HUES48 (cell line): ENCODE data around the gene GCNA.
"Not testable (repeated sequence)": the region's sequence is repeated elsewhere in the genome, so short reads cannot be mapped to it uniquely, and the experiment has no call there.

ENCODE experiments used
- H3K27ac ChIP-seq: one replicate; pipeline ENCODE4 v1.7.0; 2013; ENCODE audit warnings: low read depth, low read length, inconsistent platforms
- H3K27me3 ChIP-seq: 2 replicates; pipeline ENCODE4 v1.6.1; 2013; ENCODE audit warnings: mild to moderate bottlenecking, low read length; ENCODE audit not compliant: control insufficient read depth, insufficient read depth
- H3K36me3 ChIP-seq: 2 replicates; pipeline ENCODE4 v1.6.1; 2013; ENCODE audit warnings: low read length; ENCODE audit not compliant: control insufficient read depth, insufficient read depth
- H3K4me1 ChIP-seq: 2 replicates; pipeline ENCODE4 v1.6.1; 2013; ENCODE audit warnings: mild to moderate bottlenecking, low read length; ENCODE audit not compliant: control insufficient read depth, insufficient read depth
- H3K4me3 ChIP-seq: 2 replicates; pipeline ENCODE4 v1.5.1; 2013; ENCODE audit warnings: mild to moderate bottlenecking, low read depth, low read length
- H3K9ac ChIP-seq: 2 replicates; pipeline ENCODE4 v1.6.1; 2013; ENCODE audit warnings: mild to moderate bottlenecking, low read depth, low read length, moderate library complexity
- H3K9me3 ChIP-seq: 2 replicates; pipeline ENCODE4 v1.6.1; 2013; ENCODE audit warnings: low read length; ENCODE audit not compliant: control insufficient read depth, insufficient read depth

GCNA gene

DNA sequence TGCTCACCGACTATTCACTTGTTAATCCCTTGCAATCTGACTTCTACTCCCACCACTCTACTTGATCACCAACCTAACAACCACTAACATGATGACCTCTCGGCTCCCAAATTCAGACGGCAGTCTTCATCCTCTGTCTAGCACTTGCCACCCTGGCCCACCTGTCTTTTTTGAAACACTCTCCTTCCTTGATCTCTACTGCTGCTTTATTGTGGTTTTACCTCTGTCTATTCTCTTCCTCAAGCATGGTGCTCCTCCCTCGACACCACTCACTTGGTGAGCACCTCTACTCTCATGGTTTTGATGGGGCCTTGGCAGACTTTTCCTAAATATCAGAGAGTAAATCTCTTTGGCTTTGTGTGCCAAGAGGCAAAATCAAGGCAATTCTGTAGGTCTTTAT is 61.8 kb downstream of the GCNA start:
- no peaks in the 10 kb centered on the region for H3K36me3 ChIP-seq
- H3K4me3 ChIP-seq, result no peak overlapping the region
- no peak overlapping the region for H3K27ac ChIP-seq
- no peaks in the 10 kb centered on the region for H3K27me3 ChIP-seq
- H3K4me1 ChIP-seq, result no peaks in the 10 kb centered on the region
- H3K9me3 ChIP-seq, result peaks cover 29% of the 10 kb centered on the region
- H3K9ac ChIP-seq, result no peak overlapping the region

DNA sequence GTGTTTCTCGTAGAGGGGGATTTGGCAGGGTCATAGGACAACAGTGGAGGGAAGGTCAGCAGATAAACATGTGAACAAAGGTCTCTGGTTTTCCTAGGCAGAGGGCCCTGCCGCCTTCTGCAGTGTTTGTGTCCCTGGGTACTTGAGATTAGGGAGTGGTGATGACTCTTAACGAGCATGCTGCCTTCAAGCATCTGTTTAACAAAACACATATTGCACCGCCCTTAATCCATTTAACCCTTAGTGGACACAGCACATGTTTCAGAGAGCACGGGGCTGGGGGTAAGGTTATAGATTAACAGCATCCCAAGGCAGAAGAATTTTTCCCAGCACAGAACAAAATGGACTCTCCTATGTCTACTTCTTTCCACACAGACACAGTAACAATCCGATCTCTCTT is 66.2 kb downstream of the GCNA start:
- H3K36me3 ChIP-seq, H3K4me1 ChIP-seq, H3K27me3 ChIP-seq, H3K9ac ChIP-seq, H3K4me3 ChIP-seq, H3K27ac ChIP-seq: not testable (repeated sequence)
- H3K9me3 ChIP-seq, result peaks cover 22% of the 10 kb centered on the region

DNA sequence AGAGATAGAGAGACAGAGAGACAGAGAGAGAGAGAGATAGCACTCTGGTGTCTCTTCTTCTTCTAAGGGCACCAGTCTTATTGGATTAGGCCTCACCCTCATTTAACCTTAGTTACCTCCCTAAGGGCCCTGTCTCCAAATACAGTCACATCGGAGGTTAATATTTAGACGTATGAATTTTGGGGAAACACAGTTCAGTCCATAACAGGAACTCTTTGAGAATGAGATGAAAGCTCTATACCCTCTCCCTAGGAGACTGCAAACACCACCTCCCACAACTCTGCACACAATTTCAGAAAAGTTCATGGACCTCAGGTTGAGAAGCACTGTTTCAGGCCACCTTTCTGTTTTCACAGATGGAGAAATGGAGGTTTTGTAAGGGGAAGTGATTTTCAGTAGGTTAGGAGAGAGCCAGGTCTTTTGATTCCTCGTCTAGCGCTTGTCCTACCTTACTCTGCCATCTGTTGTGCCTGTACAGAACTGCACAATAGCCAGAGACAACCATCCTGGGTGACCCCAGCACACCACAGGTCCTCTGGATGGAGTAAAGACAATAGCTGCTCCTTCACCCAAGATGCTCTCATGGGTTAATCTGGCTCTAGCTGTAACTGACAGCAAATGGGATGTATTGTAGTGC is 72.2 kb downstream of the GCNA start:
- Histone ChIP-seq H3K9me3 (peaks cover 20% of the 10 kb centered on the region), H3K9ac (no peak overlapping the region), H3K4me1 (no peaks in the 10 kb centered on the region), H3K36me3 (no peaks in the 10 kb centered on the region), H3K27me3 (no peaks in the 10 kb centered on the region), H3K4me3 (no peak overlapping the region), H3K27ac (no peak overlapping the region)

DNA sequence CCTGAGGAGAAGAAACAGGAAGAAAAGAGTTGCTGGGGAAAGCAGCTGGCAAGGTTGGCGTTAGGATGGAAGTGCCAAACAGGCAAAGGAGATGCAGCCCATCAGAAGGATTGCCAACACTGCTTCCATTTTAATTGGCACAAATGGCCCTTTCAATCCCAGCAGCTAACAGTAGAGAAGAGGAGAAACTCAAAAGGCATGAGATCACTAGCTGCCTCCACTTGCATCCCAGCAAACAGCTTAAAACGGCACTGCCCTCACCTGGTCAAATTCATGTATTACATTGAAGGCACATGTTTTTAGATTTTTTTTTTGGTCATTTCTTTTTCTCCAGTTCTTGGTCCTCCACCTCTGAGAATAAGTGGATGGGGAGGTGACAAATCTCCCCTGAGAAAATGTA is 74.2 kb downstream of the GCNA start:
- Histone ChIP-seq H3K4me1 (no peaks in the 10 kb centered on the region), H3K9ac (no peak overlapping the region), H3K27me3 (no peaks in the 10 kb centered on the region), H3K4me3 (no peak overlapping the region), H3K36me3 (no peaks in the 10 kb centered on the region), H3K9me3 (peaks cover 20% of the 10 kb centered on the region; the same call in 1 of the 2 replicates), H3K27ac (no peak overlapping the region)

DNA sequence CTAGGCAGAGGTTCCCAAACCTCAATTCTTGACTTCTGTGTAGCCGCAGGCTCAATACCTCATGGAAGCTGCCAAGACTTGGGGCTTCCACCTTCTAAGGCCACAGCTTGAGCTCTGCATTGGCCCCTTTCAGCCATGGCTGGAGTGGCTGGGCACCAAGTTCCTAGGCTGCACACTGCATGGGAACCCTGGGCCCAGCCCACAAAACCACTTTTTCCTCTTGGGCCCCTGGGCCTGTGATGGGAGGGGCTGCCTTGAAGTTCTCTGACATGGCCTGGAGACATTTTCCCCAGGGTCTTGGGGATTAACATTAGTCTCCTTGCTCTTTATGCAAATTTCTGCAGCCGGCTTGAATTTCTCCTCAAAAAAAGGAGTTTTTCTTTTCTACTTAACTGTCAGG is 75.1 kb downstream of the GCNA start:
- Histone ChIP-seq H3K9ac (no peak overlapping the region), H3K36me3 (no peaks in the 10 kb centered on the region), H3K27me3 (no peaks in the 10 kb centered on the region), H3K4me3 (no peak overlapping the region), H3K4me1 (no peaks in the 10 kb centered on the region), H3K27ac (no peak overlapping the region), H3K9me3 (peaks cover 16% of the 10 kb centered on the region; the same call in 1 of the 2 replicates)

DNA sequence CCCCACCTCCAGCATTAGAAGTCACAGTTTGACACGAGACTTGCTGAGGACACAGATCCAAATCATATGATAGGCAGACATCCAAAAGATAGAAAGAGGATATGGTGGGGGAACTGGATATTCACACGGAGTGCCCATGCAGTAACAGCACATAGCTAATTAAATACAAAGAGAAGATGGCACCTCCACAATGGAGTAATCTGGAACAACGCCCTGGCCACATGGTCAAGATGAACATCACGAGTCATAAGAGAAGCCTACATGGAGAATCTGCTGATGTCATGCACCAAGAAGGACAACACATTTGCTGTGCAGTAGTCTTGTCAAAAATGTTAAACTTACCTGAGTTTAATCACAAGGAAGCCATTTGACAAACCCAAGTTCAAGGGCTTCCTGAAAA is 79.0 kb downstream of the GCNA start:
- no peaks in the 10 kb centered on the region for H3K4me1 ChIP-seq
- H3K9ac ChIP-seq, result no peak overlapping the region
- no peaks in the 10 kb centered on the region for H3K27me3 ChIP-seq
- peaks cover 17% of the 10 kb centered on the region for H3K9me3 ChIP-seq
- no peak overlapping the region for H3K27ac ChIP-seq
- no peak overlapping the region for H3K4me3 ChIP-seq
- no peaks in the 10 kb centered on the region for H3K36me3 ChIP-seq

DNA sequence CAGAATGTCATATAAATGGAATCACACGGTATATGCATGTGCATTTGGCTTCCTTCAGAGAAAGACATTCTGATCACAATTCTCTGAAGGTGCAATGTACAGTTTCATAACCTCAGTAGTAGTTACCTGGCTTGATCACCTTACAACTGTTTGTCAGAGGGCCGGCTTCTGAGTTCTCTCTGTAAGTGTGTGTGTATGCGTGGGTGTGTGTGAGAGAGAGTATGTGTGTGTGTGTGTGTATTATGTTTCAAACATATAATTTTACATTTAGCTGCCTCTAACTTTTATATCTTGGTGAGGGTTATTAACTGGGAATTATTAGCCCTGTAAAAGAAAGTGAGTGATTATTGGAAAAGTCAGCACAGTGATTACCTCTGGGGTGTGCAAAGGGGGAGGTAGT is 81.1 kb downstream of the GCNA start:
- Histone ChIP-seq H3K27ac (no peak overlapping the region), H3K4me1 (no peaks in the 10 kb centered on the region), H3K36me3 (no peaks in the 10 kb centered on the region), H3K9ac (no peak overlapping the region), H3K9me3 (peaks cover 22% of the 10 kb centered on the region), H3K27me3 (no peaks in the 10 kb centered on the region), H3K4me3 (no peak overlapping the region)

DNA sequence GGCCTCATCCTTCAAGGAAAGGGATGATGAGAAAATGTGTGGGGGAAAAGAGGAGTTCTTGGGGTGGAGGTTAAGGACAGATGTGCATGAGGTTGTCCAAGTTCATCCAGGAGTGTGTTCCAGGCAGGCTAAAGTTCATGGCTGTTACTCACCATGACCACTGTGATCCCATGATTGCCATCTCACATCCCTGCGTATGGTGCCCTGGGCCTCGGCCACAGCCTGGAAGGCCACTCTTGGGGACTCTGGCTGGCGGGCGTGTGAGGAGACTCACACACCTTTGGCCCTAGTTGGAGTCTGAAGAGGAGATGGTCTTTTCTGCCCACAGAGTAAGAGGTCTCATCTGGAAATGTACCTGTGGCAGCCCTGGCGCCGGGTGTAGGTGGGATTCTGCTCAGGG is 81.7 kb downstream of the GCNA start:
- Histone ChIP-seq H3K27me3 (no peaks in the 10 kb centered on the region), H3K4me1 (no peaks in the 10 kb centered on the region), H3K9ac (no peak overlapping the region), H3K36me3 (no peaks in the 10 kb centered on the region), H3K9me3 (peaks cover 22% of the 10 kb centered on the region), H3K4me3 (no peak overlapping the region), H3K27ac (no peak overlapping the region)

DNA sequence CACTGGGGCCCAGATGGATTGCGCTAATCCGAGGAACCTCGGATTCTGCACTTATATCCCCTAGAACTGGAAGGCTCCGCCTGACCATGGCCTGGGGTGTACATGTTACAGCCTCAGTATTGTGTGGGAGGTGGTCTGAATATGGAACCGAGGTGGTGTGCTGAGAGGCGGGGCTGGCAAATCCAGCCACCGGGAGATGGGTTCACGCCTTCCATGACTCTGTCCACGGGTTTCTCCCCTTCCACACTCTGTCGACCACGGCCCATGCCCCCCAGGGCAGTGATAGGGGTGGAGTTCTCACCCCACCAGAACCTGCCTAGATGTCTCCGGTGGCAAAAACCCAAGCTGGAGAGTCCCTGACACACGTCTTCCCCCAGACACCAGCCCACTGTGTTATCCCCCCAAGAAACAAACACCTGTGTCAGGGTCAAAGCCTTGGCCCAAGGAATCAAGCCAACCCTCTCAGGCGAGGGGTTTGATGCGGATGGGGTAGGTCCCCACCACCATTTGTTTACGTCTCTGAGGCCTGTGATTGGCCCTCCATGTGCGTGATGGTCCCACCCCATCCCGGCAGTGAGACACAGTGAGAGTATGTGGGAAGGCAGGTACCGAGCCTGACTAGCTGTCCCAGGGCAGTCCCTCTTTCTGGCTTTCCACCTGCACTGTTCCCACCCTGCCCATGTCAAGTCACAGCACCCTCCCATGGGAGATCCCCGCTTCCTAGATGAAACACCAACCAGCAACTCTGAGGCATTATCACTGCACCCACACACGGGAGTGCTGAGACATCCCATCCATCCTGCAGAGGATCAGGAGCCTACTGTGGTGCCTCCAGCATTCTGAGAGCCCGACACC is 82.6 kb downstream of the GCNA start:
- H3K4me1 ChIP-seq, result no peaks in the 10 kb centered on the region
- H3K27ac ChIP-seq, result no peak overlapping the region
- no peak overlapping the region for H3K9ac ChIP-seq
- H3K9me3 ChIP-seq, result peaks cover 22% of the 10 kb centered on the region
- H3K4me3 ChIP-seq, result no peak overlapping the region
- no peaks in the 10 kb centered on the region for H3K27me3 ChIP-seq
- no peaks in the 10 kb centered on the region for H3K36me3 ChIP-seq

DNA sequence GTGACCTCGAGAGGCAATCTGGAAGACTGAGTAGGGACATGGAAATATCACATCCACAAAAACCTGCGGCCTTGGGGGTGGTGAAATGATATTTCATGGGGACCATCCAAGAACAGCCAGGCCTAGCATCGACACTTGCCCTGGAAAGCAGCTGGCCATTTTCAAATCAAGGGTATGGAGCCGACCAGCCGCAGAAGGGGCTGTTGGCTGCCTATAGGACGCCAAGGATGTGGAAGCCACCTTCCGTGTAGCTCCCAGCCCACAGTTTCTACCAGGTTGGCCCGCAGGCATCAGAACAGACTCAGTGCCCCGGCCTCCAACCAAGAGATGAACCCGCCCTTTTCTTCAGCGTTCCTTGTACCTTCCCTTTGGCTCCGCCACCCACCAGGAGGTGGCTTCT is 83.7 kb downstream of the GCNA start:
- H3K36me3 ChIP-seq, result no peaks in the 10 kb centered on the region
- peaks cover 27% of the 10 kb centered on the region for H3K9me3 ChIP-seq
- H3K4me1 ChIP-seq, result no peaks in the 10 kb centered on the region
- no peak overlapping the region for H3K9ac ChIP-seq
- H3K27me3 ChIP-seq, result no peaks in the 10 kb centered on the region
- no peak overlapping the region for H3K27ac ChIP-seq
- no peak overlapping the region for H3K4me3 ChIP-seq

DNA sequence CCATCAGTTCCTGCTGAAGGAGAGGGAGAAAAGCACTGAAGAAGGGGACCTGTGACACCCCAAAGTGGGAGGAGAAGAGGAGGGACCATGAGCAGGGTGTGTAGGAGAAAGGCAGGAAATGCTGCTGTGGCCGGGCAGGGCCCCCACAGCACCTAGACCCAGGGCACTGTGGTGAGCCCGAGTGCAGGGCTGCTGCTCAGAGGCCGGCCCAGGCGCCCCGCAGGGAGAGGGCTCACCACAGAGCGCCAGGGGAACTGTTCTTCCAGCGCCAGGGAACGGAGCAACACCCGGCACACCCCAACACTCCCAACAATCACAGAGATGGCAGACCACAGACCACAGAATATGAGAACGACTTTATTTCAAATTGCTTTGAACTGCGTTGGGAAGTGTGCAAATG is 84.4 kb downstream of the GCNA start:
- H3K27me3 ChIP-seq, H3K27ac ChIP-seq, H3K36me3 ChIP-seq, H3K4me1 ChIP-seq, H3K9ac ChIP-seq, H3K4me3 ChIP-seq: not testable (repeated sequence)
- peaks cover 28% of the 10 kb centered on the region for H3K9me3 ChIP-seq
